ENCODE data around the gene UAP1L1. TPM values are rescaled to one million over a fixed set of nuclear protein-coding genes. Genes with fewer than 3 reads are reported as not detected.
A peak's percentile ranks its signal among the peaks of the same experiment; 100 is the strongest.

Gene UAP1L1
- total RNA-seq, 4 donors from 2014 or later, result 9.3 to 15.7 (median 12.4) TPM

DNA sequence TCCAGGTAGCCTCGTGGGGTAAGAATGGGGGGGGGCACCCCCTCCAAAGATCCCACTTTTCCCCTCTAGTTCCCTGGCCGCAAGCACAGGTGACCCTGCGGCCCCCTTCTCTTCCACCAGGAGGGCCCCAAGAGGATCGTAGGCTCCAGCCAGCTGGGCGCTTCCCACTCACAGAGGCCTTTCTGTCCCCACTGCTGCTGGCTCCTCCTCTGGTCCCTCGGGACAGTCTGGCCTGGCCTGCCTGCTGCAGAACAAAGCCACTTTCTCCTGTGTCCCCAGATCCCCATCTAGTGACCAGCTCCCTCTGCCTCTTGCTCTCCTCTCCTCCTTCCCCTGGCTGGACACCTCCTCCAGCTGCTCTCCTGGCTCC lies 6.4 kb upstream of the UAP1L1 start:
- no peaks in the 10 kb centered on the region for H3K36me3 ChIP-seq
- no peaks in the 10 kb centered on the region for H3K27me3 ChIP-seq
- peak overlapping the region in 1 of 3 donors; percentile 19 for H3K4me3 ChIP-seq (replicated peaks in 1 of 3)
- peaks cover 6 to 14% of the 10 kb centered on the region in 2 donors for H3K4me1 ChIP-seq
- H3K27ac ChIP-seq, result peak overlapping the region; percentile 56 to 83 (median 73)
- H3K9me3 ChIP-seq, result no peaks in the 10 kb centered on the region
- no peak for TF ChIP-seq POLR2A (IDR thresholded peaks at IDR 0.05)
- TF ChIP-seq, protein P1, sequence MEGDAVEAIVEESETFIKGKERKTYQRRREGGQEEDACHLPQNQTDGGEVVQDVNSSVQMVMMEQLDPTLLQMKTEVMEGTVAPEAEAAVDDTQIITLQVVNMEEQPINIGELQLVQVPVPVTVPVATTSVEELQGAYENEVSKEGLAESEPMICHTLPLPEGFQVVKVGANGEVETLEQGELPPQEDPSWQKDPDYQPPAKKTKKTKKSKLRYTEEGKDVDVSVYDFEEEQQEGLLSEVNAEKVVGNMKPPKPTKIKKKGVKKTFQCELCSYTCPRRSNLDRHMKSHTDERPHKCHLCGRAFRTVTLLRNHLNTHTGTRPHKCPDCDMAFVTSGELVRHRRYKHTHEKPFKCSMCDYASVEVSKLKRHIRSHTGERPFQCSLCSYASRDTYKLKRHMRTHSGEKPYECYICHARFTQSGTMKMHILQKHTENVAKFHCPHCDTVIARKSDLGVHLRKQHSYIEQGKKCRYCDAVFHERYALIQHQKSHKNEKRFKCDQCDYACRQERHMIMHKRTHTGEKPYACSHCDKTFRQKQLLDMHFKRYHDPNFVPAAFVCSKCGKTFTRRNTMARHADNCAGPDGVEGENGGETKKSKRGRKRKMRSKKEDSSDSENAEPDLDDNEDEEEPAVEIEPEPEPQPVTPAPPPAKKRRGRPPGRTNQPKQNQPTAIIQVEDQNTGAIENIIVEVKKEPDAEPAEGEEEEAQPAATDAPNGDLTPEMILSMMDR (IDR thresholded peaks at IDR 0.05), result peak in 1 of 6 experiments; percentile 12
- intact Hi-C loops (cut with DNase I), result no loop called here
- WGBS, 2 donors, result 13 to 29% methylated on average over 3 to 6 of the region's 6 CpGs
- DNase-seq, result no peak

DNA sequence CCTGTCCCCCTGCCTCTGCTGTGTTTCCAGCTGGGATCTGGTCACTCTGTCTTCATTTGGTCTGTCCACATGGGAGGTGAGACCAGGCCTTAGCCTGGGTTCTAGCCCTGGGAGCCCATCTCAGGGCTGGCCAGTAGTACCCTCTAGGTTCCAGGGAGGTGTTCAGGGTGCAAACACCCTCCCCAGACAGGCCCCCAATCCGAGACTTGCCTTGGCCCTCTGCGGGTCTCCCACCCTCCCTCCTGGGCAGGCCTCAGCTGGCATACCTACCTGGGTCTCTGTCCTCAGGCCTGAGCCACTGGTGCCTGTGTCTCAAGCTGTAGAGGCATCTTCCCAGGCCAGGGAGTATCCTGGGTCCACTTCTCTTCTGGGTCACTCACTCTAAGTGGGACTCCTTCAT lies 6.0 kb upstream of the UAP1L1 start:
- no peaks in the 10 kb centered on the region for H3K27me3 ChIP-seq
- no peak for TF ChIP-seq POLR2A (IDR thresholded peaks at IDR 0.05)
- no peaks in the 10 kb centered on the region for H3K9me3 ChIP-seq
- DNase-seq, result no peak
- H3K36me3 ChIP-seq, result no peaks in the 10 kb centered on the region
- peak overlapping the region; percentile 56 to 83 (median 73) for H3K27ac ChIP-seq
- H3K4me3 ChIP-seq (replicated peaks in 1 of 3), result peak overlapping the region in 1 of 3 donors; percentile 19
- WGBS, 2 donors, result 100% methylated on average over 1 of the region's 2 CpGs; no CpG with 5 or more reads in 1 of the 2 donors
- peaks cover 6 to 14% of the 10 kb centered on the region in 2 donors for H3K4me1 ChIP-seq
- intact Hi-C loops (cut with DNase I), result no loop called here

DNA sequence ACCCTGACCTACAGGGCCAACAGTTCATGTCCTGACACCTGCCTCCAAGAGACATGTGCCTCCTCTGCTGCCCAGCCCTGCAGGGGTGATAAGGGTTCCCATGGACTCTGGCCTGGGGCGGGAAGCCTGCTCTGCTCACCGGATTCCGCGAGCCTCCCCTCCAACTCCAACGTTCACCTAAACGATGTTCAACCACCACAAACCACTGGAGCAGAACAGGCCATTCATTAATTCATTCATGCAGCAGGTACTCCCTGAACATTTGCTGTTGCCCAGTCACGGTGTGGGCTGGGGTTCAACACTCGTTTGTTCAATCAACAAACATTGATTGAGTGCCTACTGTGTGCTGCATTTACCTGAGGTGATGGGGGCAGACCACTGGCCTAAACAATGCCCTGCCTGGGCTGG lies 3.3 kb upstream of the UAP1L1 start:
- 80 to 83% methylated on average over 8 of the region's 8 CpGs for WGBS, 2 donors
- Histone ChIP-seq H3K27ac (no peak overlapping the region), H3K27me3 (no peaks in the 10 kb centered on the region), H3K36me3 (peaks cover 0 to under 1% of the 10 kb centered on the region in 2 donors), H3K4me3 (replicated peaks in 1 of 3) (no peak overlapping the region), H3K4me1 (peaks cover 21 to 31% of the 10 kb centered on the region in 2 donors), H3K9me3 (no peaks in the 10 kb centered on the region)
- no peak for DNase-seq
- TF ChIP-seq, protein P1 (IDR thresholded peaks at IDR 0.05), result no peak
- no peak for TF ChIP-seq POLR2A (IDR thresholded peaks at IDR 0.05)
- intact Hi-C loops (cut with DNase I), result no loop called here

DNA sequence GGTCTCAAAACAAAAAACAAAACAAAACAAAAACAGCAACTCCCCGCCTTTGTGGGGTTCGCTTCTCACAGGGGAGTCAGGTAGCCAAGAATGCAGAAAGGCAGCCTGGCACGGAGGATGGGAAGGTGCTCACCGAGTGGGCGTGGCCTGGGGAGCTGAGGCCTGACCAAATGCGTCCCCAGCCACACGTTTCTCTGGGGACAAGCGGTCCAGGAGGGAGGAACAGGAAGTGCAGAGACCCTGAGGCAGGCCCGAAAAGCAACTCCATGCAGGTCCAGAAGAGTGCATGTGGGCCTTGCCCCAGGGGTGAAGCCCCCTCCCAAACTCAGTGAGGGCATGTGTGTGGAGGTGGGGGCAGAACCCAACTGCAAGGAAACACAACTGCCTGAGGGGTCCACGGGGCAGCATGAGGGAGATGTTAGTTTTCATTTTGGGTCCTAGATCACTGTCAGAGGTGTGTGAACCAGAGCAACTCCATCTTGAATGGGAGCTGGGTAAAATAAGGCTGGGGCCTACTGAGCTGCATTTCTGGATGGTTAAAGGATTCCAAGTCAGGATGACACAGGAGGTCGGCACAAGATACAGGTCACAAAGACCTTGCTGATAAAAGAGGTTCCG lies 2.6 kb upstream of the UAP1L1 start:
- Histone ChIP-seq H3K9me3 (no peaks in the 10 kb centered on the region), H3K36me3 (peaks cover 6 to 8% of the 10 kb centered on the region in 2 donors), H3K4me3 (replicated peaks in 1 of 3) (no peak overlapping the region), H3K4me1 (peaks cover 21 to 29% of the 10 kb centered on the region in 2 donors), H3K27me3 (no peaks in the 10 kb centered on the region), H3K27ac (no peak overlapping the region)
- intact Hi-C loops (cut with DNase I), result no loop called here
- DNase-seq, result no peak
- no peak for TF ChIP-seq POLR2A (IDR thresholded peaks at IDR 0.05)
- TF ChIP-seq, protein P1 (IDR thresholded peaks at IDR 0.05), result no peak
- 72 to 81% methylated on average over 12 of the region's 12 CpGs for WGBS, 2 donors

DNA sequence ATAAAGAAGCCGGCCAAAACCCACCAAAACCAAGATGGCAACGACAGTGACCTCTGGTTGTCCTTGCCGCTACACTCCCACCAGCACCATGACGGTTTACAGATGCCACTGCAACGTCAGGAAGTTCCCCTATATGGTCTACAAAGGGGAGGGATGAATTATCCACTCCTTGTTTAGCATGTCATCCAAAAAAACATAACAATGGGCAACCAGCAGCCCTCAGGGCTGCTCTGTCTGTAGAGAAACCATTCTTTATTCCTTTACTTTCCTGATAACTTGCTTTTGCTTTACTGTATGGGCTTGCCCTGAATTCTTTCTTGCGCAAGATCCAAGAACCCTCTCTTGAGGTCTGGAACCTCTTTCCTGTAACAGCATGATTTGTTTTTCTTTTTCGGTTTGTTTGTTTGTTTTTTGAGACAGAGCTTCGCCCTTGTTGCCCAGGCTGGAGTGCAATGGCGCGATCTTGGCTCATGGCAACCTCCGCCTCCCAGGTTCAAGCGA lies 2.0 kb upstream of the UAP1L1 start:
- intact Hi-C loops (cut with DNase I), result no loop called here
- H3K27ac ChIP-seq, result no peak overlapping the region
- peaks cover 8 to 12% of the 10 kb centered on the region in 2 donors for H3K36me3 ChIP-seq
- no peaks in the 10 kb centered on the region for H3K27me3 ChIP-seq
- no peak for DNase-seq
- 78 to 92% methylated on average over 12 of the region's 12 CpGs for WGBS, 2 donors
- H3K4me1 ChIP-seq, result peaks cover 21 to 28% of the 10 kb centered on the region in 2 donors
- no peak overlapping the region for H3K4me3 ChIP-seq (replicated peaks in 1 of 3)
- H3K9me3 ChIP-seq, result no peaks in the 10 kb centered on the region
- TF ChIP-seq, protein P1 (IDR thresholded peaks at IDR 0.05), result no peak
- no peak for TF ChIP-seq POLR2A (IDR thresholded peaks at IDR 0.05)
